Superior temporal gyrus (tissue), 1 donor: Measurements from ENCODE around the gene IRX1.

Experiments
- DNase-seq: peaks from one replicate; pipeline ENCODE4 v3.0.0-alpha.2; 2016; ENCODE audit errors: extremely low spot score

The IRX1 gene

GRCh38 chr5:3650320-3650719 is 54.7 kb downstream of the IRX1 start:
- no peak for DNase-seq

GRCh38 chr5:3650868-3651267 is 55.2 kb downstream of the IRX1 start:
- DNase-seq = no peak
